Gastroesophageal sphincter (tissue), 3 donors: ENCODE data around the gene CNTN2.

Experiments used
- EP300 ChIP-seq: sonication (generic); formaldehyde crosslinking; IDR thresholded peaks from one replicate; pipeline ENCODE4 v1.6.1; 2017; ENCODE audit warnings: antibody characterized with exemption, mild to moderate bottlenecking
- POLR2A ChIP-seq, 2 donors: fragments of 450-650 bp; IDR thresholded peaks; one replicate each; pipeline ENCODE4 v1.6.1; 2017; ENCODE audit warnings: antibody characterized with exemption in 2 of 2, mild to moderate bottlenecking in 2 of 2, moderate library complexity in 1 of 2
- POLR2AphosphoS5 ChIP-seq: sonication (generic); formaldehyde crosslinking; IDR thresholded peaks from one replicate; pipeline ENCODE4 v1.6.1; 2017; ENCODE audit warnings: antibody characterized with exemption
- TF ChIP-seq, protein P1 (sequence below), 4 experiments: fragments of 200-600 bp in 2 of 4; fragments of 450-650 bp in 2 of 4; sonication (generic) in 1 of 4; IDR thresholded peaks; one replicate each; pipeline ENCODE4 v1.5.1; 2017 to 2019; ENCODE audit warnings: antibody characterized with exemption in 4 of 4, mild to moderate bottlenecking in 2 of 4, moderate library complexity in 2 of 4

GRCh38 chr1:205038132-205038786 is 4.8 kb upstream of the CNTN2 start:
- TF ChIP-seq, protein P1, sequence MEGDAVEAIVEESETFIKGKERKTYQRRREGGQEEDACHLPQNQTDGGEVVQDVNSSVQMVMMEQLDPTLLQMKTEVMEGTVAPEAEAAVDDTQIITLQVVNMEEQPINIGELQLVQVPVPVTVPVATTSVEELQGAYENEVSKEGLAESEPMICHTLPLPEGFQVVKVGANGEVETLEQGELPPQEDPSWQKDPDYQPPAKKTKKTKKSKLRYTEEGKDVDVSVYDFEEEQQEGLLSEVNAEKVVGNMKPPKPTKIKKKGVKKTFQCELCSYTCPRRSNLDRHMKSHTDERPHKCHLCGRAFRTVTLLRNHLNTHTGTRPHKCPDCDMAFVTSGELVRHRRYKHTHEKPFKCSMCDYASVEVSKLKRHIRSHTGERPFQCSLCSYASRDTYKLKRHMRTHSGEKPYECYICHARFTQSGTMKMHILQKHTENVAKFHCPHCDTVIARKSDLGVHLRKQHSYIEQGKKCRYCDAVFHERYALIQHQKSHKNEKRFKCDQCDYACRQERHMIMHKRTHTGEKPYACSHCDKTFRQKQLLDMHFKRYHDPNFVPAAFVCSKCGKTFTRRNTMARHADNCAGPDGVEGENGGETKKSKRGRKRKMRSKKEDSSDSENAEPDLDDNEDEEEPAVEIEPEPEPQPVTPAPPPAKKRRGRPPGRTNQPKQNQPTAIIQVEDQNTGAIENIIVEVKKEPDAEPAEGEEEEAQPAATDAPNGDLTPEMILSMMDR (IDR thresholded peaks at IDR 0.05): no peak
- TF ChIP-seq POLR2A (IDR thresholded peaks at IDR 0.05) (no peak), EP300 (no peak), POLR2AphosphoS5 (no peak)
